ENCODE results near the gene ADGRL3.

The ADGRL3 gene

GRCh38 chr4:61553557-61554125 lies 353.5 kb downstream of the ADGRL3 start:
- no peak overlapping the region for H3K4me3 Mint-ChIP-seq
- H3K9me3 Mint-ChIP-seq, result peaks cover 6% of the 10 kb centered on the region
- DNase-seq (no peak), ATAC-seq (no peak)
- H3K27ac Mint-ChIP-seq, result no peak overlapping the region
- H3K27me3 Mint-ChIP-seq, result no peaks in the 10 kb centered on the region
- H3K36me3 Mint-ChIP-seq (ENCODE audit: low read depth), result no peaks in the 10 kb centered on the region
- no peaks in the 10 kb centered on the region for H3K4me1 Mint-ChIP-seq

- H3K27me3 Mint-ChIP-seq, result no peaks in the 10 kb centered on the region
- H3K36me3 Mint-ChIP-seq (ENCODE audit: low read depth), result no peaks in the 10 kb centered on the region
- peaks cover 6% of the 10 kb centered on the region for H3K9me3 Mint-ChIP-seq
- DNase-seq (no peak), ATAC-seq (no peak)
- no peaks in the 10 kb centered on the region for H3K4me1 Mint-ChIP-seq
- no peak overlapping the region for H3K4me3 Mint-ChIP-seq
- H3K27ac Mint-ChIP-seq, result no peak overlapping the region
These were observed 355.7 kb downstream of the ADGRL3 start for GRCh38 chr4:61555789-61556188.

- H3K9me3 Mint-ChIP-seq, result peaks cover 6% of the 10 kb centered on the region
- no peak for DNase-seq
- H3K27ac Mint-ChIP-seq, result no peak overlapping the region
- no peaks in the 10 kb centered on the region for H3K27me3 Mint-ChIP-seq
- H3K4me1 Mint-ChIP-seq, result no peaks in the 10 kb centered on the region
- H3K4me3 Mint-ChIP-seq, result no peak overlapping the region
- no peak for ATAC-seq
- H3K36me3 Mint-ChIP-seq (ENCODE audit: low read depth), result no peaks in the 10 kb centered on the region
These were observed 356.2 kb downstream of the ADGRL3 start for GRCh38 chr4:61556277-61556676.

GRCh38 chr4:61559396-61559795 lies 359.3 kb downstream of the ADGRL3 start:
- DNase-seq, result no peak
- Mint-ChIP-seq H3K4me1 (no peaks in the 10 kb centered on the region), H3K27me3 (no peaks in the 10 kb centered on the region), H3K27ac (no peak overlapping the region), H3K36me3 (ENCODE audit: low read depth) (no peaks in the 10 kb centered on the region), H3K4me3 (no peak overlapping the region), H3K9me3 (no peaks in the 10 kb centered on the region)
- no peak for ATAC-seq

GRCh38 chr4:61561028-61561427 lies 360.9 kb downstream of the ADGRL3 start:
- H3K9me3 Mint-ChIP-seq, result peaks cover 7% of the 10 kb centered on the region
- H3K4me1 Mint-ChIP-seq, result no peaks in the 10 kb centered on the region
- H3K4me3 Mint-ChIP-seq, result no peak overlapping the region
- no peak overlapping the region for H3K27ac Mint-ChIP-seq
- H3K27me3 Mint-ChIP-seq, result no peaks in the 10 kb centered on the region
- DNase-seq (no peak), ATAC-seq (no peak)
- no peaks in the 10 kb centered on the region for H3K36me3 Mint-ChIP-seq (ENCODE audit: low read depth)

- peaks cover 9% of the 10 kb centered on the region for H3K9me3 Mint-ChIP-seq
- no peak overlapping the region for H3K4me3 Mint-ChIP-seq
- H3K4me1 Mint-ChIP-seq, result no peaks in the 10 kb centered on the region
- DNase-seq, result no peak
- no peak overlapping the region for H3K27ac Mint-ChIP-seq
- H3K27me3 Mint-ChIP-seq, result no peaks in the 10 kb centered on the region
- ATAC-seq, result no peak
- H3K36me3 Mint-ChIP-seq (ENCODE audit: low read depth), result no peaks in the 10 kb centered on the region
These were observed 371.8 kb downstream of the ADGRL3 start for GRCh38 chr4:61571761-61572559.

GRCh38 chr4:61575796-61576195 lies 375.7 kb downstream of the ADGRL3 start:
- no peak for DNase-seq
- no peak overlapping the region for H3K4me3 Mint-ChIP-seq
- no peak for ATAC-seq
- no peak overlapping the region for H3K27ac Mint-ChIP-seq
- H3K9me3 Mint-ChIP-seq, result peaks cover 9% of the 10 kb centered on the region
- H3K27me3 Mint-ChIP-seq, result no peaks in the 10 kb centered on the region
- no peaks in the 10 kb centered on the region for H3K36me3 Mint-ChIP-seq (ENCODE audit: low read depth)
- H3K4me1 Mint-ChIP-seq, result no peaks in the 10 kb centered on the region

GRCh38 chr4:61579786-61580185 lies 379.7 kb downstream of the ADGRL3 start:
- DNase-seq (no peak), ATAC-seq (no peak)
- H3K36me3 Mint-ChIP-seq (ENCODE audit: low read depth), result no peaks in the 10 kb centered on the region
- no peak overlapping the region for H3K4me3 Mint-ChIP-seq
- no peak overlapping the region for H3K27ac Mint-ChIP-seq
- no peaks in the 10 kb centered on the region for H3K4me1 Mint-ChIP-seq
- H3K9me3 Mint-ChIP-seq, result peaks cover 21% of the 10 kb centered on the region
- no peaks in the 10 kb centered on the region for H3K27me3 Mint-ChIP-seq

GRCh38 chr4:61580721-61581377 lies 380.7 kb downstream of the ADGRL3 start:
- H3K9me3 Mint-ChIP-seq, result peaks cover 21% of the 10 kb centered on the region
- H3K4me3 Mint-ChIP-seq, result no peak overlapping the region
- H3K36me3 Mint-ChIP-seq (ENCODE audit: low read depth), result no peaks in the 10 kb centered on the region
- H3K4me1 Mint-ChIP-seq, result no peaks in the 10 kb centered on the region
- ATAC-seq, result no peak
- H3K27me3 Mint-ChIP-seq, result no peaks in the 10 kb centered on the region
- no peak for DNase-seq
- no peak overlapping the region for H3K27ac Mint-ChIP-seq

- H3K36me3 Mint-ChIP-seq (ENCODE audit: low read depth), result no peaks in the 10 kb centered on the region
- no peak for DNase-seq
- ATAC-seq, result no peak
- no peaks in the 10 kb centered on the region for H3K27me3 Mint-ChIP-seq
- H3K27ac Mint-ChIP-seq, result no peak overlapping the region
- no peak overlapping the region for H3K4me3 Mint-ChIP-seq
- peaks cover 18% of the 10 kb centered on the region for H3K9me3 Mint-ChIP-seq
- H3K4me1 Mint-ChIP-seq, result no peaks in the 10 kb centered on the region
These were observed 383.6 kb downstream of the ADGRL3 start for GRCh38 chr4:61583696-61584095.

GRCh38 chr4:61588621-61589402 lies 388.7 kb downstream of the ADGRL3 start:
- ATAC-seq (no peak), DNase-seq (no peak)
- Mint-ChIP-seq H3K36me3 (ENCODE audit: low read depth) (no peaks in the 10 kb centered on the region), H3K4me1 (no peaks in the 10 kb centered on the region), H3K27ac (no peak overlapping the region), H3K27me3 (no peaks in the 10 kb centered on the region), H3K9me3 (peaks cover 8% of the 10 kb centered on the region), H3K4me3 (no peak overlapping the region)

- no peaks in the 10 kb centered on the region for H3K36me3 Mint-ChIP-seq (ENCODE audit: low read depth)
- ATAC-seq (no peak), DNase-seq (no peak)
- H3K27ac Mint-ChIP-seq, result no peak overlapping the region
- H3K4me1 Mint-ChIP-seq, result no peaks in the 10 kb centered on the region
- no peaks in the 10 kb centered on the region for H3K27me3 Mint-ChIP-seq
- no peak overlapping the region for H3K4me3 Mint-ChIP-seq
- H3K9me3 Mint-ChIP-seq, result peaks cover 9% of the 10 kb centered on the region
These were observed 390.8 kb downstream of the ADGRL3 start for GRCh38 chr4:61590881-61591280.

GRCh38 chr4:61596606-61597340 lies 396.6 kb downstream of the ADGRL3 start:
- Mint-ChIP-seq H3K4me3 (no peak overlapping the region), H3K27ac (no peak overlapping the region), H3K27me3 (no peaks in the 10 kb centered on the region), H3K4me1 (no peaks in the 10 kb centered on the region), H3K9me3 (peaks cover 9% of the 10 kb centered on the region), H3K36me3 (ENCODE audit: low read depth) (no peaks in the 10 kb centered on the region)
- DNase-seq, result no peak
- ATAC-seq, result no peak

GRCh38 chr4:61603086-61603485 lies 403.0 kb downstream of the ADGRL3 start:
- Mint-ChIP-seq H3K36me3 (ENCODE audit: low read depth) (no peaks in the 10 kb centered on the region), H3K27ac (no peak overlapping the region), H3K27me3 (no peaks in the 10 kb centered on the region), H3K4me1 (no peaks in the 10 kb centered on the region), H3K4me3 (no peak overlapping the region), H3K9me3 (peaks cover 3% of the 10 kb centered on the region)
- DNase-seq, result no peak
- ATAC-seq, result no peak

Measured in activated naive CD8-positive, alpha-beta T cell treated with anti-CD3 and anti-CD28 coated beads, Interleukin-2, amount 50 U/mL, for 24 hours (primary cell).